ENCODE results near the gene GPR39.

DNA sequence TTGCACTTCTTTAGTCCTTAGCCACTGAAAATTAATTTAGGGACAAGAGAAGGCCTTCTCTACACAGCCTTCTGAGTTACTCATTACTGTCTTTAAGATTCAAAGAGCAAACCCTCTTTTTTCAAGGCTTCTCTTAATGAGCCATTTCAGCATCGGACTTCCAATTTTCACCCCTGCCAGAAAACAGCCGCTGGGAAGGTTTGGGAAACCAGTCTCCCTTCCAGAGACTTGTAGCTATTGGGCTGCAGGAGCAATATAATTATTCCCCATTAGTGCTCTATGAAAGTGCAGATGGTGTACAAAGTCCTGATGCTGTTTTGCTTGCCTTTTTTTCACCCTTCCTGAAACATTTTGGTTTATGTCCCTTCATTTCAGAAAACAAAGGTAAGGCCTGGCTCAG, 79.3 kb downstream of the GPR39 start:
- TF ChIP-seq, protein P1, sequence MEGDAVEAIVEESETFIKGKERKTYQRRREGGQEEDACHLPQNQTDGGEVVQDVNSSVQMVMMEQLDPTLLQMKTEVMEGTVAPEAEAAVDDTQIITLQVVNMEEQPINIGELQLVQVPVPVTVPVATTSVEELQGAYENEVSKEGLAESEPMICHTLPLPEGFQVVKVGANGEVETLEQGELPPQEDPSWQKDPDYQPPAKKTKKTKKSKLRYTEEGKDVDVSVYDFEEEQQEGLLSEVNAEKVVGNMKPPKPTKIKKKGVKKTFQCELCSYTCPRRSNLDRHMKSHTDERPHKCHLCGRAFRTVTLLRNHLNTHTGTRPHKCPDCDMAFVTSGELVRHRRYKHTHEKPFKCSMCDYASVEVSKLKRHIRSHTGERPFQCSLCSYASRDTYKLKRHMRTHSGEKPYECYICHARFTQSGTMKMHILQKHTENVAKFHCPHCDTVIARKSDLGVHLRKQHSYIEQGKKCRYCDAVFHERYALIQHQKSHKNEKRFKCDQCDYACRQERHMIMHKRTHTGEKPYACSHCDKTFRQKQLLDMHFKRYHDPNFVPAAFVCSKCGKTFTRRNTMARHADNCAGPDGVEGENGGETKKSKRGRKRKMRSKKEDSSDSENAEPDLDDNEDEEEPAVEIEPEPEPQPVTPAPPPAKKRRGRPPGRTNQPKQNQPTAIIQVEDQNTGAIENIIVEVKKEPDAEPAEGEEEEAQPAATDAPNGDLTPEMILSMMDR (IDR thresholded peaks at IDR 0.05) = no peak
- TF ChIP-seq POLR2A (IDR thresholded peaks at IDR 0.05) = no peak

All from body of pancreas (tissue), 4 donors.